CD4-positive, alpha-beta T cell treated with Interferon gamma for 1 hour (primary cell): ENCODE results near the gene HTR2B.
"Not testable (repeated sequence)": the region's sequence is repeated elsewhere in the genome, so short reads cannot be mapped to it uniquely, and the experiment has no call there.

ENCODE experiments used
- DNase-seq: peaks from one replicate; pipeline ENCODE4 v3.0.0-alpha.2; 2020

Gene HTR2B

GRCh38 chr2:231088754-231089153 lies 36.1 kb downstream of the HTR2B start:
- DNase-seq, result no peak

GRCh38 chr2:231084565-231084964 lies 40.3 kb downstream of the HTR2B start:
- DNase-seq, result no peak

DNA sequence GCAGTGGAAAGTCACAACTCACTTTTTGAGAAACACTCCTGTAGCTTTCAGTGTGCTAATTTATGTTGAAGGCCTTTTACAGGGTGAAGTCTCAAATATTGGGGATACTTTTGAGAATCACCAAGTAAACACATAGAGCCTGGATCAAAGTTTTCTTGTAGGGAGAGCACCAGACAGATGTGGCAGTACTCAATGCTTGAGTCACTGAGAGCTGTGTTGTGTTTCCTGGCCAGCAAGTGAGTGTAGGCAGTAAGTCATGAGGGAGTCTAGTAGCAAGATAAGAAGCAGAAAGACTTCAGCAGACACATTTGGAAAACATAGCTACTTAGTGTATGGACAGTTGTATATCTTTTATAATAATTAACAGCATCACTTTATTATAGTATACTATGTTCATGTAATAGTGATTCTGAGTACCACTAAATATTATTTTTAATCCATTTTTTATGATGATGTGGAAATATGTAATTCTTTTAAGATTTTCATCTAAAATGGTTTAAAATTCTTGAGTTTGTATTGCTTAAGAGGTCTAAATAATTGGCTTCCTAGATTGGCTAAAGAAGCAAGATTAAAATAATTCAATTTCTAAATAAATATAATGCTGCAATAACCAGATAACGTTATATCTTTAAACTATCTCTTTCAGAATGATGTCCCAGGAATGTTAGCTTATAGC lies 55.3 kb downstream of the HTR2B start:
- no peak for DNase-seq

GRCh38 chr2:231068525-231069222 lies 56.2 kb downstream of the HTR2B start:
- no peak for DNase-seq

DNA sequence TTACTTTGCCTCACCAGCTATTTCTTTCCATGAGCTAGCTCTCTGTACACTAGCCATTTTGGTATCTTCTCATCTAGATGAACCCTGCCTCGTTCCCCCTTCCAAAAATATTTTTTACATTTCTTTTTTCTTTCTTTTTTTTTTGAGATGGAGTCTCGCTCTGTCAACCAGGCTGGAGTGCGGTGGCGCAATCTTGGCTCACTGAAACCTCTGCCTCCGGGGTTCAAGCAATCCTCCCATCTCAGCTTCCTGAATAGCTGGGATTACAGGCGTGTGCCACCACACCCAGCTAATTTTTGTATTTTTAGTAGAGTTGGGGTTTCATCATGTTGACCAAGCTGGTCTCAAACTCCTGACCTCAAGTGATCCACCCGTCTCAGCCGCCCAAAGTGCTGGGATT lies 57.3 kb downstream of the HTR2B start:
- DNase-seq, result not testable (repeated sequence)

GRCh38 chr2:231065966-231066365 lies 58.9 kb downstream of the HTR2B start:
- no peak for DNase-seq

- no peak for DNase-seq
Measured at GRCh38 chr2:231063347-231063746, 61.5 kb downstream of the HTR2B start.

GRCh38 chr2:231062776-231063175 lies 62.1 kb downstream of the HTR2B start:
- no peak for DNase-seq

DNA sequence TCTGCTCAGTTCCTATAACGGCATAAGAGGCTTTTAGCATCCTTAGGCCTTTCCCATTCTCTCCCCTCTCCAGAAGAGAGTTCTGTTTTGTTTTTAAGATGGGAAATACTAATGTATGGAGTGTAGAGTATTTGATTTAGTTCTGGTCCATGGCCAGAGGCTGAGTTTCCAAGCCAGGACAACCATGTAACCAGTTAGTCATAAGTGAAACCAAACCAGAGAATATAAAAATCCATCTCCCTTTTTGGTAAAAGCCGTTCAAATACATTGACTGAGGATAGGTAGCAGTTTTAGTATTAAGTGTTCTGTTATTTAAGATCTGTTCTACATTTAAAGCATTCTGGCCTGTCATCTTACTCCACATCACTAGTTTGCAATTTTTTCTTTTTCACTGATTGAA lies 65.1 kb downstream of the HTR2B start:
- no peak for DNase-seq

- DNase-seq, result no peak
Measured at GRCh38 chr2:231058761-231059550, 65.9 kb downstream of the HTR2B start.
